Spinal cord (tissue), 10 donors: ENCODE results near the gene KIRREL3. TPM values are rescaled to one million over a fixed set of nuclear protein-coding genes. Genes with fewer than 3 reads are reported as not detected.
A peak's percentile ranks its signal among the peaks of the same experiment; 100 is the strongest.

Source experiments
- DNase-seq, 6 donors: peaks; one replicate each; pipeline versions ENCODE4 v3.0.0 to v3.0.0-alpha.2; 2013 to 2015; ENCODE audit warnings: low spot score in 6 of 6, low read depth in 4 of 6
- H3K27ac ChIP-seq: one replicate; pipeline ENCODE4 v1.5.1; 2013; ENCODE audit warnings: low read depth, low read length, control low read depth
- H3K27me3 ChIP-seq: one replicate; pipeline ENCODE4 v1.6.1; 2013; ENCODE audit warnings: low read length; ENCODE audit not compliant: control insufficient read depth, insufficient read depth
- H3K36me3 ChIP-seq: one replicate; pipeline ENCODE4 v1.6.1; 2013; ENCODE audit warnings: low read length; ENCODE audit not compliant: control insufficient read depth, insufficient read depth
- H3K4me1 ChIP-seq: one replicate; pipeline ENCODE4 v1.6.1; 2013; ENCODE audit warnings: low read length; ENCODE audit not compliant: control insufficient read depth, insufficient read depth
- H3K4me3 ChIP-seq: one replicate; pipeline ENCODE4 v1.5.1; 2013; ENCODE audit warnings: low read depth, low read length, control low read depth
- H3K9me3 ChIP-seq: one replicate; pipeline ENCODE4 v1.6.1; 2013; ENCODE audit warnings: low read length; ENCODE audit not compliant: control insufficient read depth, insufficient read depth
- WGBS: methylation state at CpG from one replicate; pipeline ENCODE4 v1.1.5; 2013; ENCODE audit warnings: missing lambda C conversion rate; ENCODE audit not compliant: insufficient coverage; 5-methylcytosine and 5-hydroxymethylcytosine counted together
- polyA plus RNA-seq, 2 donors: library from polyadenylated mRNA; unstranded; fragments of 120-200 nt; gene quantifications; one replicate each; pipeline ENCODE4 v1.2.1, GENCODE V29; 2013; ENCODE audit not compliant: insufficient read length in 2 of 2
- total RNA-seq, 2 donors: library from RNA; depleted of rRNA in 1 of 2; stranded (reverse); fragments of 120-200 nt in 1 of 2; fragments of >200 nt in 1 of 2; gene quantifications; one replicate each; pipeline versions ENCODE4 v1.2.3 to v1.2.4, GENCODE V29; 2013 to 2014
- donor health status: healthy.

KIRREL3 gene
- total and polyA plus RNA-seq, 4 donors = 10.0 to 58.1 (median 31.7) TPM

DNA sequence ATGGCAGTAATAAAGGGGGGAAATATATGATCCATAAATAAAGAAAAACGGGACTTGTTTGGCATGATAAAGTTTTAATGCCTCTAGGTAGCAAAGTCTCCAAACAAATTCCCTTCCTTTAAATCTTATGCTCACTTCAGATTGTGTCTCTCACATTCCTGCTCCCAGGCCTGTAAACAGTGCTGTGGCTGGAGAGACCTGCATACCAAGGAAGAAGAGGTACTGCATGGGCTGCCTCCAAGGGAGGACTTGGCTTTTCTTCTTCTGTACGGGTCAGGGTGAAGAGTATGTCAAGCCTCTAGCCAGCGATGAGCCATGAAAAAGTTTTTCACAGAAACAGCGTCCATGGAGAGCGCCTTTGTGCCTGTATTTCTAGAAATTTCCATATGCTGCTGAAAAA is 161.8 kb downstream of the KIRREL3 start:
- no peaks in the 10 kb centered on the region for H3K36me3 ChIP-seq
- H3K4me3 ChIP-seq = no peak overlapping the region
- no peaks in the 10 kb centered on the region for H3K4me1 ChIP-seq
- H3K27me3 ChIP-seq = no peaks in the 10 kb centered on the region
- H3K9me3 ChIP-seq = no peaks in the 10 kb centered on the region
- whole genome bisulfite sequencing = no CpG with 5 or more reads among the region's 5 CpGs
- DNase-seq = no peak
- no peak overlapping the region for H3K27ac ChIP-seq

- Histone ChIP-seq H3K36me3 (no peaks in the 10 kb centered on the region), H3K27ac (no peak overlapping the region), H3K4me1 (no peaks in the 10 kb centered on the region), H3K4me3 (no peak overlapping the region), H3K9me3 (no peaks in the 10 kb centered on the region), H3K27me3 (no peaks in the 10 kb centered on the region)
- no peak for DNase-seq
- no CpG with 5 or more reads among the region's 3 CpGs for WGBS
These were observed 163.0 kb downstream of the KIRREL3 start for GRCh38 chr11:126837581-126837980.

GRCh38 chr11:126834573-126834972 is 166.0 kb downstream of the KIRREL3 start:
- no peaks in the 10 kb centered on the region for H3K4me1 ChIP-seq
- H3K9me3 ChIP-seq = no peaks in the 10 kb centered on the region
- no peaks in the 10 kb centered on the region for H3K27me3 ChIP-seq
- WGBS = 75% methylated on average over 3 of the region's 8 CpGs
- H3K27ac ChIP-seq = no peak overlapping the region
- no peak overlapping the region for H3K4me3 ChIP-seq
- H3K36me3 ChIP-seq = no peaks in the 10 kb centered on the region
- no peak for DNase-seq

DNA sequence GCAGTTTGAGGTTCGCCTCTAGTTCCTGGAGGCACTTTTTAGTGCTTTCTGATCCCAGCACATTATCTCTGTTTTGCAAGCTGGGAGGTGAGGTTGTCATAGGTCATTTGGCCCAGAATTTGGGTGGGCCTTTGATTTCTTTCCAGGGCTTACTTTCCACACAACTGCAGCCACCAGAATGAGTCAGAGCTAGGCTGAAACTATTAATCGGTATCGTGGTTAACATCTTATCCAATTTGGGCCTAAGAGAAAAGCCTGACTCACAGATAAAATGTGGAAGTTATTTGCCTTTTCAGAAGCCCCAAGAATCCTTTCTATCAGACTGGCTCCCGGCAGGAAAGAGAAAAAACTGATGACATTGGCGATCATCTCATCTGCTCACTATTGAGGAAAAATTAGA is 166.4 kb downstream of the KIRREL3 start:
- WGBS = 93% methylated on average over 2 of the region's 5 CpGs
- H3K36me3 ChIP-seq = no peaks in the 10 kb centered on the region
- no peaks in the 10 kb centered on the region for H3K4me1 ChIP-seq
- H3K9me3 ChIP-seq = no peaks in the 10 kb centered on the region
- DNase-seq = no peak
- H3K27ac ChIP-seq = no peak overlapping the region
- no peak overlapping the region for H3K4me3 ChIP-seq
- no peaks in the 10 kb centered on the region for H3K27me3 ChIP-seq

DNA sequence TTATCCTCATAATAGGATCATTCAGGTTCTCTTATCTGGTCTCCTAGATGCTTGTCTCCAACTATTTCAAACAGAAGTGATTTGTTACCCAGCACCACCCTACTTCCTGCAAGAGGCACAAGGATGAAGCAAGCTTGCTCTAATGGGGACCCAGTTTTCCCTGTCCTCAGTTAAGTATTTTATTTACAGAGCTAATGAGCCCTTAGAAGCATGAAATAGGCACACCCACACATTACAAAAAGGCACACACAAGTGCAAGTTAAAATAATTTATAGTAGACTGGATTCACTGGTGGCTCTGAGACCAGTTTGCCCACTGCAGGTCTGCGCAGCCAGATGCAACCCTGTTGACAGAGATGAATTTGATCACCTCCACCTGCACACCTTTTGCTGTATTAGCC is 167.5 kb downstream of the KIRREL3 start:
- peak in 1 of 6 donors; percentile 48 for DNase-seq
- Histone ChIP-seq H3K9me3 (no peaks in the 10 kb centered on the region), H3K27ac (no peak overlapping the region), H3K4me1 (no peaks in the 10 kb centered on the region), H3K27me3 (no peaks in the 10 kb centered on the region), H3K4me3 (no peak overlapping the region), H3K36me3 (no peaks in the 10 kb centered on the region)
- 100% methylated on average over 1 of the region's 1 CpG for WGBS

DNA sequence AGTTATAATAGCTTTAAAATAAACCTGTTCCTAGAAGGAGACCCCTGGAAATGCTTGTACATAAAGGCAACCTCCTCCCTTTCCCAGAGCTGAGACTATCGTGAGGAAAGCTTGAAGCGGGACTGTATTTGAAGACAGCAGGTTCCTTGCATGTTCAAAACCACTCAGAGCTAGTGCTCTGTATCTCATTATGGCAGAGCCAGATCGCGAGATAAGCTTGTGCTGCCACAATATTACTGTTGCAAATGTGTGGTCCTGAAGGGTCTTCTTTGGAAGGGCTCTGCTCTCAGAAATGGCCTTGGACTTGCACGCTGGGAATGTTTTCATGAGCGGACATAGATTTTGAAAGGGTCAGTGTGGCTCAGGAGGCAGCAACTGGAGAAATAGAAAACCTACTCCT is 168.2 kb downstream of the KIRREL3 start:
- WGBS = 80% methylated on average over 5 of the region's 6 CpGs
- Histone ChIP-seq H3K9me3 (no peaks in the 10 kb centered on the region), H3K4me3 (no peak overlapping the region), H3K27ac (no peak overlapping the region), H3K27me3 (no peaks in the 10 kb centered on the region), H3K4me1 (no peaks in the 10 kb centered on the region), H3K36me3 (no peaks in the 10 kb centered on the region)
- peak in 1 of 6 donors; percentile 36 for DNase-seq

DNA sequence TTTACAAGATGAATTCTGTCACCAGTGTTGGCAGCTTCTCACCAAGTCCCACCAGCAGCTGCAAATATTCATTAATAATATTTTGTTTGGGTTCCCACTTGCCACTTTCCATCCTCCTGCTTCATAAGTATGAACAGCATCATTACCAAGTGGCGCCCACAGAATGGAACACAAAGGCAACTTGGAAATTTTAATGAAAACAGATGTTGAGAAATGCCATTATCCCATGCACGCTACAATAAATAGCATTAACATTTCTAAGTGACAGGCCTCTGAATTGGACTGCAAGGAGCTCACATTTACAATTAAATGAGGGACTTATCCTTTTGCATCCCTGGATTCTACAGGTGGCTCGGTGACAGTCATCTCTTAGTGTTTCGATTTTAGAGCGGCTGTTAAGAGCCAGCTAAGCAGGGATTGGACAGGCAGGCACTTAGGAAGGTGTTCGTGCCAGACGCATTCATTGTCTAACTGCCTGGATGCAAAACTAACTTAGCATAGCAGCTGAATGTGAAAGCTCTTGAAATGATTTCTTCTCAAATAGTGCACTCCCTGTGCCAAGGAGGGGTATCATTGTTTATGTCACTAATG is 170.3 kb downstream of the KIRREL3 start:
- Histone ChIP-seq H3K4me1 (no peaks in the 10 kb centered on the region), H3K27me3 (no peaks in the 10 kb centered on the region), H3K4me3 (no peak overlapping the region), H3K9me3 (no peaks in the 10 kb centered on the region), H3K36me3 (no peaks in the 10 kb centered on the region), H3K27ac (no peak overlapping the region)
- DNase-seq = peak in 2 of 6 donors; percentile 38 to 85
- 32% methylated on average over 5 of the region's 7 CpGs for WGBS

DNA sequence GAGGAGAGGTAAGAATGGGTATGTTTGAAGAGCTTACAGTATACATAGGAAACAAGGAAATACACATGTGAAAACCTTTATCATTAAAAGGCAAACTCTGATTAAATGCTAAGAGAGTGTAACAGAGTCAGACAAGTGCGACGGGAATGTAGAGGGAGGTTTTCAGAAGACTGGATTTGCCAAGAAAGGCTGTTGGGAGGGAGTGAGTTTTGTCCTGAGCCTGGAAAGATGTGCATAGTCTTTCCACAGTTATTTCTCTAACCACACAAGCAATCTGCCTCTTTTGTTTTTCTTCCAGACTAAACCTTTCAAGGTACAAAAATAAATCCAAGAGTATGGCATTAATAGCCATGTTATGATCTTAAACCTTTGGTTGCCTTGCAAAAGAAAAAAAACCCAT is 170.9 kb downstream of the KIRREL3 start:
- no peak overlapping the region for H3K27ac ChIP-seq
- no peaks in the 10 kb centered on the region for H3K27me3 ChIP-seq
- H3K4me1 ChIP-seq = no peaks in the 10 kb centered on the region
- H3K4me3 ChIP-seq = no peak overlapping the region
- H3K9me3 ChIP-seq = no peaks in the 10 kb centered on the region
- H3K36me3 ChIP-seq = no peaks in the 10 kb centered on the region
- no CpG with 5 or more reads among the region's 2 CpGs for WGBS
- no peak for DNase-seq

DNA sequence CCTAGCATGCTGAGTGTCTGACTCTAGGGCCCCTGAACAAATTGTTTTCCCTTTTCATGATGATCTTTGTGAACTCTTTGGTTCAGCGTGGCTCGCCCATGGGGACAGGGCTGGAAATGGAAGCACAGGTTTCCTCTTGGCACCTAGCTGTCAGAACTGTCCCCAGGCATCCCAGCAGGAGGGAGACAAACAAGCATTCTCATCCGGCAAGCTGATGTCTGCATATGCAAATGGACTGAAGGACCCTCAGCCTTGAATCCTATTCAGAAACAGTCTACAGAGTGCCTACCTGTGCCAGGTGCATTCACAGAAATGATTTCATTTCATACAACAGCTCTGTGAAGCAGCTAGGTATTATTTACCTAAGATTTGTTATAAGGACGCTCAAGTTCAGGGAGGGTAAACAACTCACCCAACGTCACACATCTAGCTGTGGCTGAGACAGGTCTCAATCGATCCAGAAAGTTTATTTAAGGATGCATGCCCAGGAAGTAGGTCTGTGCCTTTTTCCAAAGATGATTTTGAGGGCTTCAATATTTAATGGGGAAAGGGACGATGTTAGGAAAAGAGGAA is 176.4 kb downstream of the KIRREL3 start:
- no peak overlapping the region for H3K27ac ChIP-seq
- no peaks in the 10 kb centered on the region for H3K4me1 ChIP-seq
- no peaks in the 10 kb centered on the region for H3K27me3 ChIP-seq
- no peaks in the 10 kb centered on the region for H3K9me3 ChIP-seq
- WGBS = 66% methylated on average over 6 of the region's 7 CpGs
- peaks cover under 1% of the 10 kb centered on the region for H3K36me3 ChIP-seq
- no peak overlapping the region for H3K4me3 ChIP-seq
- no peak for DNase-seq

DNA sequence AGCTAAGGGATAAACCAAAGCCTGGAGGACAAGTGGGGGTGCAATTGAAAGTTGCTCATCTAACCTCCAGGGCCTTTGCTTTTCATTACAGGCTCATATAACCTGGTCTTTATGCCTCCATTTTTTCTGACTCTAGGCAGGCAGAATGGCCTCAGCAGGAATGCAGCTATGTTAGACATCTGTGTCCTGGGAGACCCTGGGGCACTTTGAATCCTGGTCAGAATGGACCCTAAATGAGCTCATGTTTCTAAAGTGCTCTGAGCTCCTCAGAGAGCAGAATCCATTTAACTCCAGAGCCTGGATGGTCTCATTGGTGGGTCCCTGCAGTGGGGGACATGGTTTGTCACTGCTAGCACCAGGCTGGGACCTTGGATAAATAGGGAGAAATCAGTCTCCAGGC is 177.3 kb downstream of the KIRREL3 start:
- H3K4me1 ChIP-seq = no peaks in the 10 kb centered on the region
- H3K36me3 ChIP-seq = peaks cover 3% of the 10 kb centered on the region
- no peak for DNase-seq
- H3K27ac ChIP-seq = no peak overlapping the region
- no peaks in the 10 kb centered on the region for H3K9me3 ChIP-seq
- no peaks in the 10 kb centered on the region for H3K27me3 ChIP-seq
- H3K4me3 ChIP-seq = no peak overlapping the region
